SK-N-SH treated with all-trans-retinoic acid at 6 μM for 48 hours (cell line): ENCODE results near the gene WDR62.

ENCODE experiments used
- ATAC-seq: fragments of 200-7000 bp; cut with Tn5 transposase; 3 replicates; pipeline ENCODE4 v1.9.1; 2020; ENCODE audit warnings: mild to moderate bottlenecking, moderate library complexity
- BACH2 ChIP-seq: fragments of 250-450 bp; sonication (Bioruptor Pico); IDR thresholded peaks from 2 replicates; pipeline ENCODE4 v1.9.0; 2021; ENCODE audit warnings: mild to moderate bottlenecking, borderline replicate concordance
- CREB5 ChIP-seq: fragments of 250-450 bp; sonication (Bioruptor Pico); IDR thresholded peaks from 2 replicates; pipeline ENCODE4 v1.5.1; 2020; ENCODE audit warnings: low read depth, mild to moderate bottlenecking, moderate library complexity
- CSDC2 ChIP-seq: fragments of 250-450 bp; sonication (Bioruptor Pico); IDR thresholded peaks from 2 replicates; pipeline ENCODE4 v1.5.0; 2020; ENCODE audit warnings: mild to moderate bottlenecking, moderate library complexity
- ESRRG ChIP-seq: fragments of 250-450 bp; sonication (Bioruptor Pico); IDR thresholded peaks from 2 replicates; pipeline ENCODE4 v1.6.1; 2021; ENCODE audit warnings: mild to moderate bottlenecking
- GLIS3 ChIP-seq: fragments of 250-450 bp; sonication (Bioruptor Pico); IDR thresholded peaks from 2 replicates; pipeline ENCODE4 v1.5.0; 2020; ENCODE audit warnings: mild to moderate bottlenecking, moderate library complexity
- ISL1 ChIP-seq: fragments of 250-450 bp; sonication (Bioruptor Pico); IDR thresholded peaks from 2 replicates; pipeline ENCODE4 v2.1.2; 2022; ENCODE audit warnings: mild to moderate bottlenecking, moderate library complexity
- OSR1 ChIP-seq: fragments of 250-450 bp; sonication (Bioruptor Pico); IDR thresholded peaks from 2 replicates; pipeline ENCODE4 v1.8.0; 2022; ENCODE audit warnings: moderate library complexity, mild to moderate bottlenecking, inconsistent platforms
- POU6F1 ChIP-seq: fragments of 250-450 bp; sonication (Bioruptor Pico); IDR thresholded peaks from 2 replicates; pipeline ENCODE4 v1.8.0; 2021; ENCODE audit warnings: low read depth, mild to moderate bottlenecking, moderate library complexity, borderline replicate concordance
- PPARA ChIP-seq: fragments of 250-450 bp; sonication (Bioruptor Pico); IDR thresholded peaks from 2 replicates; pipeline ENCODE4 v1.5.0; 2020; ENCODE audit warnings: mild to moderate bottlenecking, borderline replicate concordance
- TOX ChIP-seq: fragments of 250-450 bp; sonication (Bioruptor Pico); IDR thresholded peaks from 2 replicates; pipeline ENCODE4 v1.8.0; 2021; ENCODE audit warnings: mild to moderate bottlenecking, moderate library complexity, borderline replicate concordance
- ZC3H10 ChIP-seq: fragments of 250-450 bp; sonication (Bioruptor Pico); IDR thresholded peaks from 2 replicates; pipeline ENCODE4 v1.5.1; 2021; ENCODE audit warnings: mild to moderate bottlenecking, moderate library complexity
- ZFP3 ChIP-seq: fragments of 250-450 bp; sonication (Bioruptor Pico); IDR thresholded peaks from 2 replicates; pipeline ENCODE4 v1.5.0; 2020; ENCODE audit warnings: mild to moderate bottlenecking, moderate library complexity
- ZFP30 ChIP-seq: fragments of 450-650 bp; formaldehyde crosslinking; IDR thresholded peaks from 2 replicates; pipeline ENCODE4 v1.5.0; 2022; ENCODE audit warnings: mild to moderate bottlenecking, moderate library complexity
- ZNF70 ChIP-seq: fragments of 450-650 bp; formaldehyde crosslinking; IDR thresholded peaks from 2 replicates; pipeline ENCODE4 v1.5.0; 2020; ENCODE audit warnings: mild to moderate bottlenecking, moderate library complexity
- ZNF8 ChIP-seq: fragments of 450-650 bp; formaldehyde crosslinking; IDR thresholded peaks from 2 replicates; pipeline ENCODE4 v1.5.0; 2020; ENCODE audit warnings: mild to moderate bottlenecking, moderate library complexity
- TF ChIP-seq, protein P1 (sequence below): fragments of 250-450 bp; sonication (Bioruptor Pico); IDR thresholded peaks from 2 replicates; pipeline ENCODE4 v1.5.0; 2020; ENCODE audit warnings: mild to moderate bottlenecking, moderate library complexity
- TF ChIP-seq, protein P2 (sequence below): fragments of 250-450 bp; sonication (Bioruptor Pico); IDR thresholded peaks from 2 replicates; pipeline ENCODE4 v1.8.0; 2020; ENCODE audit warnings: mild to moderate bottlenecking, moderate library complexity, borderline replicate concordance
- TF ChIP-seq, protein P3 (sequence below): fragments of 250-450 bp; sonication (Bioruptor Pico); IDR thresholded peaks from 2 replicates; pipeline ENCODE4 v1.5.1; 2021; ENCODE audit warnings: mild to moderate bottlenecking, moderate library complexity

Gene WDR62

DNA sequence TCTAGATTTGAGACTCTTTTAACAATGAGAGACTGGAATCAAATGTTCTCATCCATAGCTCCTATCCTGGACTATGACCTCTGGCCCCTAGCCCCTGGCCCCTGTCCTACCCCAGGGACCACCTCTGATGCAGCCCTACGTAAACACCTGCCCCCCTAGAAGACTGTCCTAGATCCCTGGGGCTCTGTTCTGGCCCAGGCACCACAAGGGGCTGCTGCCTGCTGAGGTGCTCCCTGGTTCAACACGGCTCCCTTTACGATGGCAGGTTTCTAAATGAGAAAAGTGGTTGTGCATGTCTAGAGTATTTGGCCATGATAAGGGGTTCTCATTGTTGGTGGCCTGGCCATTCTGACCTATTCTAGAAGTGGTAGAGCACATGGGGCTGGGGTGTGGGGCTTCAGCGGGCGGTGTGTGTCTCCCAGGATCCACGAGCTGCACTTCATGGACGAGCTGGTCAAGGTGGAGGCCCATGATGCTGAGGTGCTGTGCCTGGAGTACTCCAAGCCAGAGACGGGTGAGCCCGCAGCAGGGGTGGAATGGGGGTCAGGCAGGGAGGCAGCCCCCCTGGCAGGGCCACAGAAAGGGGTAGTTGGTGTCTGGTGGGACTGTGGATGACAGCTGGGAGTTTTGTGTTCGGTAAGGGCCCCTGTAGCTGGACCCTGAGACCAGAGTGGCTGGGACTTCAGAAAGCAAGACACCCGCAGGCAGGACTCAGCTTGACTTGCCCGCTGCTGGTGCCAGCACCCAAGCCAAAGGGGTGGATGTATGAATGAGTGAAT, 29.7 kb downstream of the WDR62 start:
- ATAC-seq = no peak
- no peak for TF ChIP-seq OSR1 (CRISPR knock-in tag)
- TF ChIP-seq, all 23 proteins: peak for 0

DNA sequence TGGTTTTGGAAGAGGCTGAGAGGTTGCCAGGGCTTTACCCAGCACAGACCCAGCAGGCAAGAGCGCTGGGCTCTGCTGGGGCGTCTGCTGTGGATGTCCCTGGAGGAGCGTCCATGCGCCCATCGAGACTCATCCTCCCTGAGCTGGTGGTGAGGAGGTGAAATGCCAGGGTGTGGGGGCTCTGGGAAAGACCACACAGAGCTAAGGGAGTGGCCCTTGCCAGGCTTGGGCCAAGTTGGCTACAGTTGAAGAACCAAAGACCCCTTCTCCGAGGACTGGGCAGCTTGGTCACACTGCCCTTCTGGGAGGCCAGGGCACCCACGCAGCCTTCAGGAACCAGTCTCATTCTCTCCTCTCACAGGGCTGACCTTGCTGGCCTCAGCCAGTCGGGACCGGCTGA, 31.6 kb downstream of the WDR62 start:
- TF ChIP-seq ZNF70 (CRISPR knock-in tag) = no peak
- TF ChIP-seq, protein P1, sequence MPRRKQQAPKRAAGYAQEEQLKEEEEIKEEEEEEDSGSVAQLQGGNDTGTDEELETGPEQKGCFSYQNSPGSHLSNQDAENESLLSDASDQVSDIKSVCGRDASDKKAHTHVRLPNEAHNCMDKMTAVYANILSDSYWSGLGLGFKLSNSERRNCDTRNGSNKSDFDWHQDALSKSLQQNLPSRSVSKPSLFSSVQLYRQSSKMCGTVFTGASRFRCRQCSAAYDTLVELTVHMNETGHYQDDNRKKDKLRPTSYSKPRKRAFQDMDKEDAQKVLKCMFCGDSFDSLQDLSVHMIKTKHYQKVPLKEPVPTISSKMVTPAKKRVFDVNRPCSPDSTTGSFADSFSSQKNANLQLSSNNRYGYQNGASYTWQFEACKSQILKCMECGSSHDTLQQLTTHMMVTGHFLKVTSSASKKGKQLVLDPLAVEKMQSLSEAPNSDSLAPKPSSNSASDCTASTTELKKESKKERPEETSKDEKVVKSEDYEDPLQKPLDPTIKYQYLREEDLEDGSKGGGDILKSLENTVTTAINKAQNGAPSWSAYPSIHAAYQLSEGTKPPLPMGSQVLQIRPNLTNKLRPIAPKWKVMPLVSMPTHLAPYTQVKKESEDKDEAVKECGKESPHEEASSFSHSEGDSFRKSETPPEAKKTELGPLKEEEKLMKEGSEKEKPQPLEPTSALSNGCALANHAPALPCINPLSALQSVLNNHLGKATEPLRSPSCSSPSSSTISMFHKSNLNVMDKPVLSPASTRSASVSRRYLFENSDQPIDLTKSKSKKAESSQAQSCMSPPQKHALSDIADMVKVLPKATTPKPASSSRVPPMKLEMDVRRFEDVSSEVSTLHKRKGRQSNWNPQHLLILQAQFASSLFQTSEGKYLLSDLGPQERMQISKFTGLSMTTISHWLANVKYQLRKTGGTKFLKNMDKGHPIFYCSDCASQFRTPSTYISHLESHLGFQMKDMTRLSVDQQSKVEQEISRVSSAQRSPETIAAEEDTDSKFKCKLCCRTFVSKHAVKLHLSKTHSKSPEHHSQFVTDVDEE (CRISPR knock-in tag) = no peak
- TF ChIP-seq, all 23 proteins: peak for 0
- no peak for ATAC-seq

GRCh38 chr19:36089847-36090246, 35.1 kb downstream of the WDR62 start:
- no peak for TF ChIP-seq TOX (CRISPR knock-in tag)
- TF ChIP-seq BACH2 (CRISPR knock-in tag) = no peak
- TF ChIP-seq ZC3H10 (CRISPR knock-in tag) = no peak
- TF ChIP-seq ZFP3 (CRISPR knock-in tag) = no peak
- TF ChIP-seq ZNF8 = no peak
- no peak for TF ChIP-seq ZFP30 (CRISPR knock-in tag)
- TF ChIP-seq, protein P1 (CRISPR knock-in tag) = no peak
- no peak for TF ChIP-seq ZNF70 (CRISPR knock-in tag)
- TF ChIP-seq, protein P2, sequence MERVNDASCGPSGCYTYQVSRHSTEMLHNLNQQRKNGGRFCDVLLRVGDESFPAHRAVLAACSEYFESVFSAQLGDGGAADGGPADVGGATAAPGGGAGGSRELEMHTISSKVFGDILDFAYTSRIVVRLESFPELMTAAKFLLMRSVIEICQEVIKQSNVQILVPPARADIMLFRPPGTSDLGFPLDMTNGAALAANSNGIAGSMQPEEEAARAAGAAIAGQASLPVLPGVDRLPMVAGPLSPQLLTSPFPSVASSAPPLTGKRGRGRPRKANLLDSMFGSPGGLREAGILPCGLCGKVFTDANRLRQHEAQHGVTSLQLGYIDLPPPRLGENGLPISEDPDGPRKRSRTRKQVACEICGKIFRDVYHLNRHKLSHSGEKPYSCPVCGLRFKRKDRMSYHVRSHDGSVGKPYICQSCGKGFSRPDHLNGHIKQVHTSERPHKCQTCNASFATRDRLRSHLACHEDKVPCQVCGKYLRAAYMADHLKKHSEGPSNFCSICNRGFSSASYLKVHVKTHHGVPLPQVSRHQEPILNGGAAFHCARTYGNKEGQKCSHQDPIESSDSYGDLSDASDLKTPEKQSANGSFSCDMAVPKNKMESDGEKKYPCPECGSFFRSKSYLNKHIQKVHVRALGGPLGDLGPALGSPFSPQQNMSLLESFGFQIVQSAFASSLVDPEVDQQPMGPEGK (CRISPR knock-in tag) = no peak
- no peak for TF ChIP-seq PPARA (CRISPR knock-in tag)
- TF ChIP-seq ISL1 (CRISPR knock-in tag) = no peak

DNA sequence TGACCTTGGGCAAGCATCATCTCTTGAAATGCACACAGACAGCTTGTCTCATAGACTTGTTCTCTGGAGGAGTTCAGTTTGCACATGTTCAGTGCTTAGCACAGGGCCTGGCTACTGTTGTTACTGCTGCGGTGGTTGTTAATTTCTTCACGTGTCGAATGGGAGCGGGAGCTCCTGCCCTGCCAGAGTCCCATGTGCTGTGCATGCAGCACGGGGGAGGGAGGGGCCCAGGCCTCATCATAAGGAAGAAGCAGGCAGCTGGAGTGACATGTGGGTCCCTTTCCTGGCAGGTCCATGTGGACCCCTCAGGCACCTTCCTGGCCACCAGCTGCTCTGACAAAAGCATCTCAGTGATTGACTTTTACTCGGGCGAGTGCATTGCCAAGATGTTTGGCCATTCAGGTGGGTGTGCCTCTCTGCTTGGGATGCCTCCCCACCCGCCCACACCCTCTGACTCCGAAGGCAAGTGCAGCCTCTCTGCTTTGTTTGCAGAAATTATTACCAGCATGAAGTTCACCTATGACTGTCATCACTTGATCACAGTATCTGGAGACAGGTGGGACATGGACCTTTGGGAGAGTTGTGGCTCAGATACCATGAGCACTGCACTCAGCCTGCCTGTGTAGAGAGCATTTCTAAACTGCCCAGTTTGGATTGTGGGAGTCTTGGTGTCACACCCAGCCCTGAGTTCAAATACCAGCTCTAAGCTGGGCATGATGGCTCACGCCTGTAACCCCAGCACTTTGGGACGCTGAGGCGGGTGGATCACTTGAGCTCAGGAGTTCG, 36.4 kb downstream of the WDR62 start:
- no peak for ATAC-seq
- no peak for TF ChIP-seq CREB5
- TF ChIP-seq GLIS3 (CRISPR knock-in tag) = no peak
- TF ChIP-seq CSDC2 = no peak
- no peak for TF ChIP-seq ISL1 (CRISPR knock-in tag)
- TF ChIP-seq ZC3H10 (CRISPR knock-in tag) = no peak
- no peak for TF ChIP-seq ZFP30 (CRISPR knock-in tag)
- TF ChIP-seq ZFP3 (CRISPR knock-in tag) = no peak
- TF ChIP-seq ESRRG (CRISPR knock-in tag) = no peak
- no peak for TF ChIP-seq BACH2 (CRISPR knock-in tag)
- TF ChIP-seq, protein P1 (CRISPR knock-in tag) = no peak
- TF ChIP-seq, protein P3, sequence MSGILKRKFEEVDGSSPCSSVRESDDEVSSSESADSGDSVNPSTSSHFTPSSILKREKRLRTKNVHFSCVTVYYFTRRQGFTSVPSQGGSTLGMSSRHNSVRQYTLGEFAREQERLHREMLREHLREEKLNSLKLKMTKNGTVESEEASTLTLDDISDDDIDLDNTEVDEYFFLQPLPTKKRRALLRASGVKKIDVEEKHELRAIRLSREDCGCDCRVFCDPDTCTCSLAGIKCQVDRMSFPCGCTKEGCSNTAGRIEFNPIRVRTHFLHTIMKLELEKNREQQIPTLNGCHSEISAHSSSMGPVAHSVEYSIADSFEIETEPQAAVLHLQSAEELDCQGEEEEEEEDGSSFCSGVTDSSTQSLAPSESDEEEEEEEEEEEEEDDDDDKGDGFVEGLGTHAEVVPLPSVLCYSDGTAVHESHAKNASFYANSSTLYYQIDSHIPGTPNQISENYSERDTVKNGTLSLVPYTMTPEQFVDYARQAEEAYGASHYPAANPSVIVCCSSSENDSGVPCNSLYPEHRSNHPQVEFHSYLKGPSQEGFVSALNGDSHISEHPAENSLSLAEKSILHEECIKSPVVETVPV (CRISPR knock-in tag) = no peak
- no peak for TF ChIP-seq TOX (CRISPR knock-in tag)
- TF ChIP-seq POU6F1 = no peak

More at GRCh38 chr19:36089847-36090246, 35.1 kb downstream of the WDR62 start:
- no peak for ATAC-seq
